HG03039 (cell line): ENCODE results near the gene GLOD4.
"Not testable (repeated sequence)": the region's sequence is repeated elsewhere in the genome, so short reads cannot be mapped to it uniquely, and the experiment has no call there.

ENCODE experiments used
- ATAC-seq: cut with Tn5 transposase; IDR thresholded peaks from one replicate; pipeline ENCODE4 v1.9.1; 2021; ENCODE audit warnings: mild to moderate bottlenecking, moderate library complexity; ENCODE audit not compliant: unreplicated experiment

The GLOD4 gene, protein sequence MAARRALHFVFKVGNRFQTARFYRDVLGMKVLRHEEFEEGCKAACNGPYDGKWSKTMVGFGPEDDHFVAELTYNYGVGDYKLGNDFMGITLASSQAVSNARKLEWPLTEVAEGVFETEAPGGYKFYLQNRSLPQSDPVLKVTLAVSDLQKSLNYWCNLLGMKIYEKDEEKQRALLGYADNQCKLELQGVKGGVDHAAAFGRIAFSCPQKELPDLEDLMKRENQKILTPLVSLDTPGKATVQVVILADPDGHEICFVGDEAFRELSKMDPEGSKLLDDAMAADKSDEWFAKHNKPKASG

DNA sequence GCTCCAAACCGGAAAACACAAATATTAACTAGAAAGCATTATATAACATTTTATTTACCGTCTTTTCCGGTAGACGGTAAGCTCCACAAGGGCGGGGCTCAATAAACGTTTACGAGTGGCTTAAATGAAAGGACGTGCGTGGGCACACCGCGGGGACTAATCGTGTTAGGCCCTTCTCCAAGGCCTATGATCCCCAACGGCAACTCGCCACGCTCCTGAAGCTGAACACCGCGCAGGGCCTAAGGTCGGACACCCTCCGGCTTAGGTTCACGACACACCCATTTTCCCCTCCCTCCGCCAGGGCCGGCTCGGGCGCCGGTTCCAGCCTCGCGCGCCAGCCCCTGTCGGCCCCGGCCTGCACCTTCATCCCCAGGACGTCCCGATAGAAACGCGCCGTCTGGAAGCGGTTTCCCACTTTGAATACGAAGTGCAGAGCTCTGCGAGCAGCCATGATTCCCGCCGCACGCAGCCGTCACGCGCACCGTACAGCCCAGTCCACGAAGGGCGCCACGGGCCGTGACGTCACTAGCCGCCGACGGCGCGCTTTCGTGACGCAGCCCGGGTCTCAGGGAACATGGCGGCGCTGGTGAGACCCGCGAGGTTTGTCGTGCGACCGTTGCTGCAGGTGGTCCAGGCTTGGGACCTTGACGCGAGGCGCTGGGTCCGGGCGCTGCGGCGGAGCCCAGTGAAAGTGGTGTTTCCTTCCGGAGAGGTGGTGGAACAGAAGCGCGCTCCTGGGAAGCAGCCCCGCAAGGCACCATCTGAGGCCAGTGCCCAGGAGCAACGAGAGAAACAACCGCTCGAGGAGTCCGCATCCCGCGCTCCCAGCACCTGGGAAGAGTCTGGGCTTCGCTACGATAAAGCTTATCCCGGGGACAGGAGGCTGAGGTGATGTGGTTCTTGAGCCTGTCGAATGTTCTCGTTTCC is at the start of gene GLOD4, which contains the start of gene MRM3:
TSS of gene GLOD4 (minus strand) at position 476 of the 927 bp plus-strand sequence. CDS start at position 451, 25 bp downstream.
TSS of gene MRM3 (plus strand) at position 549 of the 927 bp plus-strand sequence. CDS start at position 575, 26 bp downstream.
- peak; percentile 75 for ATAC-seq

DNA sequence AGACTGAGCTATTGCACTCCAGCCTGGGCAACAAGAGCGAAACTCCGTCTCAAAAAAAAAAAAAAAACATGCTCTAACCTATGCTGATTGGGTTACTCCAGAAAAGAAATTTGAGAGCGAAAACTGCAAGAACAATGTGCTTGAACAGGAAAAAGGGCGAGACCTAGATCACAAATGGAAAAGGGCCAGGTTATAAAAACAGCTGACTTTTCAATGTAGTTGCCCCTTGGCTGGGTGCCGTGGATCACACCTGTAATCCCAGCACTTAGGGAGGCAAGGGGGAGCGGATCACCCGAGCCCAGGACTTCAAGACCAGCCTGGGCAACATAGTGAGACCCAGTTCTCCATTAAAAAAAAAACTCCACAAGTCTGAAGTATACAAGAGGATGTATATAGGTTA is 48.9 kb upstream of the GLOD4 start:
- no peak for ATAC-seq

DNA sequence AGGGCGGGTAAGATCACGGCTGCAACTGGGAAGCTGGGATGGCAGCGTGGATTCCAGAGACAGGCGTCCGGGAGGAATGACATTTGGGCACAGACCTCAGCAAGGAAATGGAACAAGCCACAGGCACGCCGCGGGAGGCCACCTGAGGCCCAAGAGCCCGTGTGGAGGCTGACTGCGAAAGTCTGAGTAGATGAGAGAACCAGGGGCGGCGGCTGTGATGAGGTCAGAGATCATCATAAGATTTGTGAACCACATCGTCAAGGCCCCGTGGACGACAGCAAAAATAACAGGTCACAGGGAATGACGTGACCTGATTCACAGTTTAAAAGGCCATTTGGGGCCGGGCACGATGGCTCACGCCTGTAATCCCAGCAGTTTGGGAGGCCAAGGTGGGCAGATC is 48.3 kb upstream of the GLOD4 start:
- no peak for ATAC-seq

DNA sequence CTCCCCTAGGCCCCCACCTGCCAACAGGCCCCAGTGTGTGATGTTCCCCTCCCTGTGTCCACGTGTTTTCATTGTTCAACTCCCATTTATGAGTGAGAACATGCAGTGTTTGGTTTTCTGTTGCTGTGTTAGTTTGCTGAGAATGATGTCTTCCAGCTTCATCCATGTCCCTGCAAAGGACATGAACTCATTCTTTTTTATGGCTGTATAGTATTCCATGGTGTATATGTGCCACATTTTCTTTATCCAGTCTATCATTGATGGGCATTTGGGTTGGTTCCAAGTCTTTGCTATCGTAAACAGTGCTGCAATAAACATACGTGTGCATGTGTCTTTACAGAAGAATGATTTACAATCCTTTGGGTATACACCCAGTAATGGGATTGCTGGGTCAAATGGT is 47.5 kb upstream of the GLOD4 start:
- not testable (repeated sequence) for ATAC-seq

- ATAC-seq = no peak
These were observed 46.7 kb upstream of the GLOD4 start for GRCh38 chr17:828761-829160.

GRCh38 chr17:826778-827177 is 44.7 kb upstream of the GLOD4 start:
- no peak for ATAC-seq

DNA sequence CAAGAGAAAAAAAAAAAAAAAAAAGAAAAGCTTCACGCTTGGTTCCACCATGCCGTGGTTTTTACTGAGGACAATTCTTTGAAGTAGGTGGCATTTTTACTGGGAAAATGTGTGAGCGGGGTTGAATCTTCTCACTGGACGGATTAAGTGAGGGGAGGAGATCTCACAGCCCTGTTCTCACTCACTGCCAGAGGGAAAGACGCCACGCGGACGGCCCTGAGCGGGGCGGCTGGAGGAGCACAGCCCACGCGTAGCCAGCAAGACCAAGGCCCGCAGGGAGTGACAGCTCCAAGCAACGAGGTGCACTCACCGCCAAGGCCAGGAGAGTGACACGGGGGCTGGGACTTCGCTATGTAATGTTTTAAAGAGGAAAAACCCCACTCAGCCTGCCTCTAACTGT is 43.1 kb upstream of the GLOD4 start:
- no peak for ATAC-seq

DNA sequence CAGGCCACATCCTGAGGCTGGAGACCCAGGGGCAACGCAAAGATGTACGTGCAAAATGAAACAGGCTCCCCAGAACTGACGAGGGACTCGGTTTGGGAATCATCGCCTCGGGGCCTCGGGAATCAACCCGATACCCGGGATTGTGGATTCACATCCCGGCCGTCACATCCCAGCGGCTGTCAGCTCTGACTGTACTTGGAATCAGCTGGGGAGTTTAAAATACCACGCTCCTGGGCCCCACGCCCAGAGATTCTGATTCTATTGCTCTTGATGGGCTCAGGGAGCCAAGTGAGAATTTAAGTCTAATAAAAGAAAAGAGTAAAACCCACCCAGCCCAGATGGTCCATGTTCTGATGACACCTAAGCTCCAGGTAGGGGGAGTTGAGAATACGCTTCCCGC is 42.3 kb upstream of the GLOD4 start:
- ATAC-seq = no peak

DNA sequence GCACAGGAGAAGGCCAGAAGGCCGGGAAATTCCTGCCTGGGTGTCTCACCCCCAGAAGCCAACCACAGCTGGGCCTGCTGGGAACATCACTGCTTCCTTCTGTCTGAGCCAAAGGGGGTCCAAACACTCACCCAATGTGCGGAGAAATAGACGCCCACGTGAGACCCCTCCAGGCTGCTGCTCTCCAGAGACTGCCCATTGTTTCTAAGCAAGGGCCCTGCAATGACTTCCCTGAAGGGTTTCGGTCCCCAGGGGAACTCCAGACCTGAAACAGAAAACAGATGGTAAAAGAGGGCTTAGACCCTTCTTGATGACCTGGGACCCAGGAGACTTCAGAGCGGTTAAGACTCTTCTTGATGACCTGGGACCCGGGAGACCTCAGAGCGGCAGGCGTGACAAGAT is 41.4 kb upstream of the GLOD4 start:
- ATAC-seq = no peak

GRCh38 chr17:819251-819650 is 37.2 kb upstream of the GLOD4 start:
- no peak for ATAC-seq

- no peak for ATAC-seq
These were observed 32.3 kb upstream of the GLOD4 start for GRCh38 chr17:814371-814770.

DNA sequence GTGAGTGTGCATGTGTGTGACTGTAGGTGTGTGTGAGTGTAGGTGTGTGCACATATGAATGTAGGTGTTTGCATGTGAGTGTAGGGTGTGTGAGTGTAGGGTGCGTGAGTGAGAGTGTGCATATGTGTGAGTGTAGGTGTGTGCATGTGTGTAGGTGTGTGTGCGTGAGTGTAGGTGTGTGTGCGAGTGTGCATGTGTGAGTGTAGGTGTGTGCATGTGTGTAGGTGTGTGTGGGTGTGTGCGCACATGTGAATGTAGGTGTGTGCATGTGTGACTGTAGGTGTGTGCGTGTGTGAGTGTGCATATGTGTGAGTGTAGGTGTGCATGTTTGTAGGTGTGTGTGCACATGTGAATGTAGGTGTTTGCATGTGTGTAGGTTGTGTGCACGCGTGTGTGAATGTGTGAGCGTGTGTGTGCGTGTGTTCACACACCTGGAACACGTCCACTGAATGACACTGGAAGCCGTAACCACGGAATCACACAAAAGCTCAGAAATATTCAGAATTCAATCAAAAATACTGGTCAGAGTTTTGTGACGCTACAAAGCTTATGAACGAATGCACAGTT is 30.6 kb upstream of the GLOD4 start:
- ATAC-seq = no peak

DNA sequence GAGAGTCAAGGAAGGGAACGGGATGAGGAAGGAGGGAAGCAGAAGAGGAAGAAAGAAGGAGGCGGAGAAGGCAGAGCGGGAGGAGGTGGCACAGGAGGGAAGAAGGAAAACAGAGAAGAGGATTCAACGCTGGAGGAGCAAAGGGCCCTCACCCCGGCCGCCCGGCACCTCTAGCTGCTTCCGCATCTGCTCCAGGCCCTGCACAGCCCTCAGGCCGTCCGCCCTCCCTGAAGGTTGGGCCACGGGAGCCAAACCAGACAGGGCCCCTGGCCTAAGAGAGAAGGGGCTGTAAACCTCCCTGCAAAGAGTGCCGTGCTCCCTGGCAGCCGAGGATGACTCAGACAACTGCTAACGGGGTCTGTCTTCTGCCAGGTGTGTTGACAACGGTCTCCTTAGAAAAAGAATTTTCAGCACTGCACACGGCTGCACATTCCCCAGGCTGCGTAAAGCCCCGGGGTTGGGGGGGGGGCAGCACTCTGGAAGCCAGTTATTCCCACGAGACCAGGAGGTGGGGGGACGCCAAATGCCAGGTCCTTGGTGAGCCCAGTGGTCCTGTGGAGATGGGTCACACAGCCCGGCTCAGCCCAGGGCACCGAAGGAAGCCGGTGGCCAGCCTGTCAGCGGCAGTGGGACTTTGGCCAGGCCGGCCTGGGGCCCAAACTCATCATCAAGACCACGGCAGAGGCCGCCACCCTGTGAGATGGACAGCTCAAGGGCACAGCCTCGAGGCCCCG is 29.1 kb upstream of the GLOD4 start:
- ATAC-seq = no peak

DNA sequence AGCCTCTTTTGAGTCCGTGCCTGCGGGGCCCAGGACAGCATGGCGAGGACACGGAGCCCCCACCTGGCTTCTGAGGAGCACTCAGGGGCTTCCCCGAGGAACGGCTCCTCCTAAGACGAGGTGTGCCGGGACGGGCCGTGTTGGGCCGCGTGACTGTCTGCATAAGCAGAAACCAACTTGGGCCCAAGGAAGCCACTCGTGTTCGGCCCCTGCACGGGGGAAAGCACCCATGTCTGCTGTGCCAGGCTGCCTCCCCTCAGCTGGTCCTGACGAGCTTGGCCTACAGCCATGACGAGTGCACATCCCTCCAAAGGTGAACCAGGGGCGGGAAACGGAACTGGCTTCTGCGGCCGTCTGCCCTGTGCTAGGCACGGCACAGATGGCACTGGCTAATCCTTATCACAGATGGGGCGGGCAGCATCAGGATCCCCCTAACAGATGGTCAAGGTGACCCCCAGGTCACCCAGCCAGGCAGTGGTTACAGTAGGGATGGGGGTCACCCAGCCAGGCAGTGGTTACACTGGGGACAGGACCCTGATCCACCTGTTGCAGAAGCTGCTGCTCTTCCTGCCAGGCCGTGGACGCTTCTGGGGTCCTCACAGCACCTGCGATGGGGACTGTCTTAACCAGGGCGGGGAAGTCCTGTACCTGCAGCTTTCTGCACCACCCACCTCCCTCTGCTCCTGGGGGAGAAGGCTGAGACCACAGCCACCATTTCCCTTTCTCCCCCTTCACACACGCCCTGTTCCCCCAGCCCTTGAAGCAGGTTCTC is 25.6 kb upstream of the GLOD4 start:
- ATAC-seq = no peak

GRCh38 chr17:806781-807522 is 24.9 kb upstream of the GLOD4 start:
- no peak for ATAC-seq

- no peak for ATAC-seq
These were observed 24.3 kb upstream of the GLOD4 start for GRCh38 chr17:806346-806745.

DNA sequence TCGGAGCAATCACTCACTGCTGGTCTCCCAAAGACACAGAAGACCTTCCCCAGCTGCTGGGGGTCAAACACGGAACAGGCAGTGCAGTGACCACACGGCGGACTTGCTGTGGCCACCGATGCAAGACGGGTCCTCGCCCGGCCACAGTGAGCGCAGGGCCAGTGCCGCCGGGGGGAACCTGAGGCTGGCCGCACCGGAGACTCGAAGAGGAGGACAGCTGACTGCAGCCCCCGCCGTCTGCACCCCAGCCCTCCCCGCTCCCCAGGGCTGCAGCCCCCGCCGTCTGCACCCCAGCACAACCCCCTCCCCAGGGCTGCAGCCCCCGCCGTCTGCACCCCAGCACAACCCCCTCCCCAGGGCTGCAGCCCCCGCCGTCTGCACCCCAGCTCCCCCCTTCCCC is 23.8 kb upstream of the GLOD4 start:
- ATAC-seq = not testable (repeated sequence)

DNA sequence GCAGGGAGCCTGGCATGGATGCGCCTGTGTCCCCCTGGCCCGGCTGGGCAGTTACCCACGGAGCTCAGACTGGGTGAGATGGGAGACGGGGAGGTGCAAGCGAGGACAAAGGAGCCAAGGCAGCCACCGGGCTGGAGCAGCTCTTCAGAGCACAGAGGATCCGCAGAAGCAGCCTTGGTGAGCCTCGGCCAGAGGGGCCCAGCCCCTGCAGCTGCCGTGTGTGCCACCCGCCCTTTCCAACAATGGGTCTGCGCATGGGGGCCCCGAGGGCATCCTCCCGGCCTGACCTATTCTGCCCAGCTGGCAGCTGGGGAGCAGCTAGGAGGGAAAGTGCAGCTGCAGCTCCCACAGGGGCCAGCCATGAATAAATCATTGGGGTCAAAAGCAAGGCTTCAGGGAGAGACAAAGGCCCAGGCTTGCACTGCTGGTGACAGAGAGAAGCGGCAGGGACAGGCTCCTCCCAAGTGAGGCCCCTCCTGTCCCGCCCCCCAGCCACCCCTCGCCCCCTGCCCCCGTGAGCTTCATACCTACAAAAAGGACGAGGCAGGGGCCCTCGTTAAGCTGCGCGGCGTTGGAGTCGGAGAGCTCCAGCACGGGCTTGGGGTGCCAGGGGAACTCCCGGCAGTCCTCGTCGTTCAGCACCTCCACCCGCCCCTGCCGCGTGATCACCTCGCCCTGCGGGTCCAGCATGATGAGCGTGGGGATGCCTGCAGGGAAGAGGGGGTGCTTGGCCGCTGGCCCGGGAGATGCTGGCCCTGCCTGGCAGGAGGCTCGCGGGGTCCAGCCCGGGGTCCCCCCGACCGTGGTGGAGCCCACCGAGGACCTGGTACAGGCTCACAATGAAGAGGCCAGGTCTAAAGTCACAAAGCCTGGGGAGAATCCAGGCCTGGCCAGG is 22.7 kb upstream of the GLOD4 start:
- ATAC-seq = no peak
